ENCODE data around the gene XPR1.

DNA sequence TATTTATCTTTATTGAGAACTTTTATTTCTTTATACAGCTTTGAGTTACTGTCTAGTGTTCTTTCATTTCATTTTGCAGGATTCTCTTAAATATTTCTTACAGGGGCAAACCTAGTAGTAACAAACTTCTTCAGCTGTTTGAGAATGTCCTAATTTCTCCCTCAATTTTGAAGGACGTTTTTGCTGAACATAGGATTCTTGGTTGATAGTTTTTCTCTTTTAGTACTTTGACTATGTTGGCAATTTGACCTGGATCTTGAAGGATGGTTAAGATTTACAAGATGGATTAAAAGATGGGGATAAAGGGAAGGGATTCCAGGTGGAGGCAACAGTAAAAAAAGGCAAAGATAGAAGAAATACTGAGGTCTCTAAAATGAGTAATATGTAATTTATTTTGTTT, 38.9 kb downstream of the XPR1 start:
- TF ChIP-seq CTCF (IDR thresholded peaks at IDR 0.05) = no peak
- TF ChIP-seq POLR2A (IDR thresholded peaks at IDR 0.05) = no peak
